Measurements from ENCODE around the gene HIGD1C.
A peak's percentile ranks its signal among the peaks of the same experiment; 100 is the strongest.

Gene HIGD1C

DNA sequence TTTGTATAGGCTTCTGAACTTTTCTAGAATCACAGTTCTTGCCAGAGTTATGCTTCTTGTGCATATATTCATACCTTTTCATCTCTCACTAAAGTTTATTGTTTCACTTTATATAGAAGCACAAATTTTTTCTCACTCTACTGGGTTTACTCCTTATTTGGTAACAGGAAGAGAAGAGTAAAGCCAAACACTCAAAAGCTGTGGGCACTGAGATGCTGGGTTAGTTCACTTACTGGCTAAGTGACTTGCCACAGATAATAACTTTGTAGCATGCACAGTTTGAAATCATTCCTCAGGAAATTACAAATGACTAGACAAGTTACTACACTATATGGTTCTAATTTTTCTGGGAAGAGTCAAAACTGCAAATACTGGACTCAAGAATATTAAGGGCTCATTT is 7.8 kb downstream of the HIGD1C start:
- no peaks in the 10 kb centered on the region for H3K9me3 ChIP-seq (ENCODE audit: low read length)
- H3K27me3 ChIP-seq (ENCODE audit: control insufficient read depth in 1 of 2, insufficient read depth in 2 of 2, low read length in 2 of 2) = no peaks in the 10 kb centered on the region
- no peaks in the 10 kb centered on the region for H3K4me1 ChIP-seq (ENCODE audit: insufficient read depth, low read length)
- H3K36me3 ChIP-seq (ENCODE audit: insufficient read depth, low read length) = no peaks in the 10 kb centered on the region
- H3K9ac ChIP-seq (ENCODE audit: low read length) = no peak overlapping the region
- H3K4me3 ChIP-seq (ENCODE audit: low read depth in 1 of 2, low read length in 2 of 2) = no peak overlapping the region
- H3K27ac ChIP-seq (ENCODE audit: low read depth, low read length) = no peak overlapping the region

DNA sequence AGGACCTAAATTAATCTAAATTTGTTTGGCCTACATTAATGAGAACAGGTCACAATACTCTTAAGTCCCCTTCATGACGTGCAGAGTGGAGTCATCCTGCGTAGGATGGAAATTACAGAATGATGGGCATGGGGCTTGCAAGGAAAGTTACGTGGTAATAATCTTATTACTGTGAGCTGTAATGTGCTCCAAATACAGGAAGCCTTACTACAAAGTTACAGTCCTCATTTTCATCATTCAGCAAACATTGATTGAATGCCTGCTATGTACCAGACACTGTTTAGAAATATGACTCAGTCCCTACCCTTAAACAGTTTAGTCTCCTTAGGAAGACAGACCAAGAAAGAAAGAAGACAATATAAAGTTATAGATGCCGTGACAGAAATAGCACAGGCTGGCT is 9.4 kb downstream of the HIGD1C start:
- Histone ChIP-seq H3K9me3 (ENCODE audit: low read length) (no peaks in the 10 kb centered on the region), H3K27me3 (ENCODE audit: control insufficient read depth in 1 of 2, insufficient read depth in 2 of 2, low read length in 2 of 2) (no peaks in the 10 kb centered on the region), H3K9ac (ENCODE audit: low read length) (no peak overlapping the region), H3K4me1 (ENCODE audit: insufficient read depth, low read length) (no peaks in the 10 kb centered on the region), H3K36me3 (ENCODE audit: insufficient read depth, low read length) (no peaks in the 10 kb centered on the region), H3K4me3 (ENCODE audit: low read depth in 1 of 2, low read length in 2 of 2) (no peak overlapping the region), H3K27ac (ENCODE audit: low read depth, low read length) (no peak overlapping the region)

GRCh38 chr12:50964432-50964831 is 12.1 kb downstream of the HIGD1C start:
- Histone ChIP-seq H3K9me3 (ENCODE audit: low read length) (no peaks in the 10 kb centered on the region), H3K9ac (ENCODE audit: low read length) (no peak overlapping the region), H3K4me1 (ENCODE audit: insufficient read depth, low read length) (no peaks in the 10 kb centered on the region), H3K4me3 (ENCODE audit: low read depth in 1 of 2, low read length in 2 of 2) (no peak overlapping the region), H3K27me3 (ENCODE audit: control insufficient read depth in 1 of 2, insufficient read depth in 2 of 2, low read length in 2 of 2) (no peaks in the 10 kb centered on the region), H3K27ac (ENCODE audit: low read depth, low read length) (no peak overlapping the region), H3K36me3 (ENCODE audit: insufficient read depth, low read length) (no peaks in the 10 kb centered on the region)

GRCh38 chr12:50971946-50972345 is 19.6 kb downstream of the HIGD1C start:
- Histone ChIP-seq H3K27ac (ENCODE audit: low read depth, low read length) (no peak overlapping the region), H3K4me1 (ENCODE audit: insufficient read depth, low read length) (no peaks in the 10 kb centered on the region), H3K36me3 (ENCODE audit: insufficient read depth, low read length) (no peaks in the 10 kb centered on the region), H3K27me3 (ENCODE audit: control insufficient read depth in 1 of 2, insufficient read depth in 2 of 2, low read length in 2 of 2) (no peaks in the 10 kb centered on the region), H3K4me3 (ENCODE audit: low read depth in 1 of 2, low read length in 2 of 2) (no peak overlapping the region), H3K9me3 (ENCODE audit: low read length) (no peaks in the 10 kb centered on the region), H3K9ac (ENCODE audit: low read length) (no peak overlapping the region)

GRCh38 chr12:50979369-50980052 is 27.2 kb downstream of the HIGD1C start:
- Histone ChIP-seq H3K27ac (ENCODE audit: low read depth, low read length) (no peak overlapping the region), H3K36me3 (ENCODE audit: insufficient read depth, low read length) (no peaks in the 10 kb centered on the region), H3K4me1 (ENCODE audit: insufficient read depth, low read length) (peaks cover 3% of the 10 kb centered on the region), H3K27me3 (ENCODE audit: control insufficient read depth in 1 of 2, insufficient read depth in 2 of 2, low read length in 2 of 2) (no peaks in the 10 kb centered on the region), H3K9ac (ENCODE audit: low read length) (no peak overlapping the region), H3K4me3 (ENCODE audit: low read depth in 1 of 2, low read length in 2 of 2) (no peak overlapping the region), H3K9me3 (ENCODE audit: low read length) (no peaks in the 10 kb centered on the region)

DNA sequence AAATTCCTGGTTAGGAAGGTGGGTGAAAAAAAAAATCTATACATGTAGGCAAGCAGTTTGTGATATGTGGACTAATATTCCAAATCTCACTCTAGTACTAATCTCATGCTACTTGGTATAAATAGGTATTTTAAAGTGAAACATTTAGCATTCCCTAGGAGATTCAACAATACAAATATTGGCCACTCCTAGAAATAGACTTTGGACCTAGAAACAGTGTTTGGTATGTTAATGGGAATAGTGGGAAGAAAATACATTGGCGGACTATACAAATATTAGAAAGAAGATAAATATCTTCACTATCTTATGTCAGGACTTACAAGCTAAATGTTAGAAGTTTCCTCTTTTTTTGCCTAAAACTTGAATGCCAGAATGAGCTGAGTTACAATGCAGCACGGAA is 28.2 kb downstream of the HIGD1C start:
- Histone ChIP-seq H3K9ac (ENCODE audit: low read length) (no peak overlapping the region), H3K27ac (ENCODE audit: low read depth, low read length) (no peak overlapping the region), H3K36me3 (ENCODE audit: insufficient read depth, low read length) (no peaks in the 10 kb centered on the region), H3K27me3 (ENCODE audit: control insufficient read depth in 1 of 2, insufficient read depth in 2 of 2, low read length in 2 of 2) (no peaks in the 10 kb centered on the region), H3K4me3 (ENCODE audit: low read depth in 1 of 2, low read length in 2 of 2) (no peak overlapping the region), H3K9me3 (ENCODE audit: low read length) (no peaks in the 10 kb centered on the region), H3K4me1 (ENCODE audit: insufficient read depth, low read length) (peaks cover 14% of the 10 kb centered on the region)

DNA sequence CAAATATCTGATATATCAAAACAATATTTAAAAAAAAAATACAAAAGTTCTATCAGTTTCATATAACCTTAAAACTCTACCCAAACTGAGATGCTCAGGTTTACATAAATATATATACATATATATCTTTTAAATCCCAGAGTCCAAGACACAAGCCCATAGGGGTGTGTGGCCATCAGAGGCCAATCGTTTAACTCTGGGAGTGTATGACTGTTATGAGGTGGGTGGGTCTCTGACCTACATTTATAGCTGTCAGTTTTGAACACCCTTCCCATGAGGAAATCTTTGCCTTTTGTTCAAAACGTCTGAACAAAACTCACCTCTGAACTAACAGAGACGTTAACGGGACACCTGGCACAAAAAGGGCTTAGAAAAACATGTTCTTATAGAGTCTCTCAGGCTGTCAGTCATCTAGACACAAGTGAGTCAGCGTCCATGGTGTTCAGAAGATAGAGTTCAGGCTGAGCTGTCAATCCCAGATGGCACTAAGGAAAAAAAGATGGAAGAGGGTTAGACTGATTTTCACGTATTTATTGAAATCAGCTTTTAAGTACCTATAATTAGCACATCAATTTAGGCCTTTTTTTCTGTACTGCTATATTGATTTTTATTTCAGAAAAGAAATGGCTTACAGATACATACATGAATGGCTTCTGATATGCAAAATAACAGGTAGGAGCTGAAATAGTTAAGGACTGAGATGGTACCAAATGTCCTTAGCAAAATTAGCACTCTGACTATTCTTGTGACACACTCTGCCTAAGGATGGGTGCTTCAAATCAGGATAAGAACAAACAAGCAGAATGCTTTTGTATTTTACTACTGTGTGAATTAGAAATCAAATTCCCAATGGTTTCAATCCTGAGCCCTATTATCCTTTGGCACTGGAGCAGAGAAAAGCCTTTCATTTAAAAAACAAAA is 29.2 kb downstream of the HIGD1C start:
- no peaks in the 10 kb centered on the region for H3K27me3 ChIP-seq (ENCODE audit: control insufficient read depth in 1 of 2, insufficient read depth in 2 of 2, low read length in 2 of 2)
- H3K4me1 ChIP-seq (ENCODE audit: insufficient read depth, low read length) = peaks cover 23% of the 10 kb centered on the region
- H3K9ac ChIP-seq (ENCODE audit: low read length) = no peak overlapping the region
- H3K27ac ChIP-seq (ENCODE audit: low read depth, low read length) = no peak overlapping the region
- no peaks in the 10 kb centered on the region for H3K9me3 ChIP-seq (ENCODE audit: low read length)
- no peak overlapping the region for H3K4me3 ChIP-seq (ENCODE audit: low read depth in 1 of 2, low read length in 2 of 2)
- H3K36me3 ChIP-seq (ENCODE audit: insufficient read depth, low read length) = no peaks in the 10 kb centered on the region

DNA sequence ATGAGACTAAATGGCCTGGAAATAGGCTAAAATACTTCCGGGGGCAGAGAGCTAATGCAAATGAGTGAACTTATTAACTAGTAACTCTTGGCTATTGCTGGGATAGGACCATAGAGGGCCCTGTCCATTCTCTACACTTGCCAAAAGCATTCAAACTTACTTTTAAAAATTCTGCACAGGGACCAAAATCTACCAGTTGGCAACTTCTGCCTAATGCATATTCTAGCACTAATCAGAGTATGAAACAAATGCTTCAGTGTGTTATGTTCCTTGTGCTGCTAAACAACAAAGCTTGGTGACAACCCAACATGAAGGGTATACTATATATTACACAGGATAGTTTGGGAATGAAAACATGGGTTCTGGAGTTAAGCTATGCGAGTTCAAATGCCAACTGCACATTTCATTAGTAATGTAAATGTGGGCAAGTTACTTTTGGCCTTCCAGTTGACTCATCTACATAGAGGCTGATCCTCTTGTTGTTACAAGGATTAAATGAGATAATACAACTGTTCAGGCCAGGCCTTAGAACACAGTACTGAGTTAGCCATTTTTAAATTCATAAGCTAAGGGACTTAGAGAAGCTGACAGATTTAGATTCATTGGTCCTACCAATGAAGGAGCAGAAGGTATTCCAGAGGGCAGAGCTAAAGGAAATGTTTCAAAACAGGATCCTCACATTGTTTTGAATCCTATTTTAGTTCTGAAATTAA is 32.4 kb downstream of the HIGD1C start:
- Histone ChIP-seq H3K4me1 (ENCODE audit: insufficient read depth, low read length) (peaks cover 31% of the 10 kb centered on the region), H3K9ac (ENCODE audit: low read length) (no peak overlapping the region), H3K27ac (ENCODE audit: low read depth, low read length) (no peak overlapping the region), H3K36me3 (ENCODE audit: insufficient read depth, low read length) (peaks cover 11% of the 10 kb centered on the region), H3K4me3 (ENCODE audit: low read depth in 1 of 2, low read length in 2 of 2) (no peak overlapping the region), H3K9me3 (ENCODE audit: low read length) (no peaks in the 10 kb centered on the region), H3K27me3 (ENCODE audit: control insufficient read depth in 1 of 2, insufficient read depth in 2 of 2, low read length in 2 of 2) (no peaks in the 10 kb centered on the region)

DNA sequence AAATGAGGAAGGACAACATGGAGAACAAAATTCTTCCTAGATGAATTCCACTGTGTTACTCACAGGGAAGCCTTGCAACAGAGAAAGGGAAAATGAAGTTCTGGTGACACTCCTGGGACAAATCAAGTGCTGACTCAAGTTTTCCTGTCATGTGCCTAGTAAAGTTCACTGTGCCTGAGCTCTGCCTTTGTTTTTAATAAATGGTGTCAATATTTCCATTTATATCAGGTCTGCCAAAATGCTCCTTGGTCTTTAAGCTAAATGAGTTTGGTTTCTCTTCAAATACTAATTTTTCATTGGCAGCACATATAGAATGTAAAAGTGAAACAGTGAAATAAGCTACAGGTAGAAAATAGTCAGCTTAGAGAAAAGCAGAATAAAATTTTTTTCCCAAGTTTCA is 33.0 kb downstream of the HIGD1C start:
- H3K4me3 ChIP-seq (ENCODE audit: low read depth in 1 of 2, low read length in 2 of 2) = no peak overlapping the region
- H3K9me3 ChIP-seq (ENCODE audit: low read length) = no peaks in the 10 kb centered on the region
- no peaks in the 10 kb centered on the region for H3K27me3 ChIP-seq (ENCODE audit: control insufficient read depth in 1 of 2, insufficient read depth in 2 of 2, low read length in 2 of 2)
- H3K36me3 ChIP-seq (ENCODE audit: insufficient read depth, low read length) = peaks cover 15% of the 10 kb centered on the region
- no peak overlapping the region for H3K27ac ChIP-seq (ENCODE audit: low read depth, low read length)
- no peak overlapping the region for H3K9ac ChIP-seq (ENCODE audit: low read length)
- H3K4me1 ChIP-seq (ENCODE audit: insufficient read depth, low read length) = peaks cover 31% of the 10 kb centered on the region

DNA sequence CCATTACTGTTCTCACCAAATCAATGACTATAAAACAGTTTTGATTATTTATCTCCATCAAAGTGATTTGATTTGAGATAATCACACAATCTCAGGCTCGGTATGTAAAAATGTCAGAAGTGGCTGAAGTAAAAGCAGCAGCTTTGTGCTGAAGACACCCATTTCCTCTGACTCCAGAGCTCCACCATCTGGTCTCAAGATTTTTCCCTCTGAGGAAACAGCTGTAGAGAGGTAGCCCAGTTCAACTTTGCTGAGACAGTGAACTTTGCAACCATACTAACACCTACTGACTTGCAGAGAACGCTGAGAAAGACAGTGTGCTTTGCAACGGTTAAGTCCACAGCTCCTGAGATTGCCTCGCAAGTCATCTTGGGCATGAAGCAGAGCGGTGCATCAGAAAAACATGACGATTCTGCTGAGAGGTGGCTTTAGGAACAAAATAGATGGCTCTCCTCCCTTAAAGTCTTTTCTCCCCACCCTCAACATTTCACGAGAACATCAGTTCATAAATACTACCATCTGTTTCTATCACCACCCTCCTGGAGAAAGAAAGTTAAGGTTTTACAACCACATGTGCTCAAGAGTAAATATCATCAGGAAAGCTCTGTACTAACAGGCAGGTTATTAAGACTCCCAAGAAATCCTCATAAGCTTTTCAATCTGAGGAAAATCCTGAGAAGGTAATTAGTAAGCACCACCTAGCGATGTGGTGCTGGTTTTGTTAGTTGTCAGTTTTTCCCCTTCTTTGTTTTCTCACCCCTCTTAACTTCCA is 34.8 kb downstream of the HIGD1C start:
- no peak overlapping the region for H3K4me3 ChIP-seq (ENCODE audit: low read depth in 1 of 2, low read length in 2 of 2)
- H3K9me3 ChIP-seq (ENCODE audit: low read length) = no peaks in the 10 kb centered on the region
- peaks cover 33% of the 10 kb centered on the region for H3K36me3 ChIP-seq (ENCODE audit: insufficient read depth, low read length)
- H3K27me3 ChIP-seq (ENCODE audit: control insufficient read depth in 1 of 2, insufficient read depth in 2 of 2, low read length in 2 of 2) = no peaks in the 10 kb centered on the region
- no peak overlapping the region for H3K9ac ChIP-seq (ENCODE audit: low read length)
- peak overlapping the region; percentile 30 for H3K27ac ChIP-seq (ENCODE audit: low read depth, low read length)
- H3K4me1 ChIP-seq (ENCODE audit: insufficient read depth, low read length) = peaks cover 31% of the 10 kb centered on the region

GRCh38 chr12:50988051-50988450 is 35.7 kb downstream of the HIGD1C start:
- no peaks in the 10 kb centered on the region for H3K27me3 ChIP-seq (ENCODE audit: control insufficient read depth in 1 of 2, insufficient read depth in 2 of 2, low read length in 2 of 2)
- no peak overlapping the region for H3K4me3 ChIP-seq (ENCODE audit: low read depth in 1 of 2, low read length in 2 of 2)
- no peak overlapping the region for H3K27ac ChIP-seq (ENCODE audit: low read depth, low read length)
- no peaks in the 10 kb centered on the region for H3K9me3 ChIP-seq (ENCODE audit: low read length)
- peaks cover 31% of the 10 kb centered on the region for H3K4me1 ChIP-seq (ENCODE audit: insufficient read depth, low read length)
- H3K36me3 ChIP-seq (ENCODE audit: insufficient read depth, low read length) = peaks cover 35% of the 10 kb centered on the region
- H3K9ac ChIP-seq (ENCODE audit: low read length) = no peak overlapping the region
